Gastroesophageal sphincter (tissue), 3 donors: ENCODE measurements around the gene RASD1.

ENCODE experiments used
- POLR2AphosphoS5 ChIP-seq: sonication (generic); formaldehyde crosslinking; IDR thresholded peaks from one replicate; pipeline ENCODE4 v1.6.1; 2017; ENCODE audit warnings: antibody characterized with exemption
- TF ChIP-seq, protein P1 (sequence below), 4 experiments: fragments of 200-600 bp in 2 of 4; fragments of 450-650 bp in 2 of 4; sonication (generic) in 1 of 4; IDR thresholded peaks; one replicate each; pipeline ENCODE4 v1.5.1; 2017 to 2019; ENCODE audit warnings: antibody characterized with exemption in 4 of 4, mild to moderate bottlenecking in 2 of 4, moderate library complexity in 2 of 4

DNA sequence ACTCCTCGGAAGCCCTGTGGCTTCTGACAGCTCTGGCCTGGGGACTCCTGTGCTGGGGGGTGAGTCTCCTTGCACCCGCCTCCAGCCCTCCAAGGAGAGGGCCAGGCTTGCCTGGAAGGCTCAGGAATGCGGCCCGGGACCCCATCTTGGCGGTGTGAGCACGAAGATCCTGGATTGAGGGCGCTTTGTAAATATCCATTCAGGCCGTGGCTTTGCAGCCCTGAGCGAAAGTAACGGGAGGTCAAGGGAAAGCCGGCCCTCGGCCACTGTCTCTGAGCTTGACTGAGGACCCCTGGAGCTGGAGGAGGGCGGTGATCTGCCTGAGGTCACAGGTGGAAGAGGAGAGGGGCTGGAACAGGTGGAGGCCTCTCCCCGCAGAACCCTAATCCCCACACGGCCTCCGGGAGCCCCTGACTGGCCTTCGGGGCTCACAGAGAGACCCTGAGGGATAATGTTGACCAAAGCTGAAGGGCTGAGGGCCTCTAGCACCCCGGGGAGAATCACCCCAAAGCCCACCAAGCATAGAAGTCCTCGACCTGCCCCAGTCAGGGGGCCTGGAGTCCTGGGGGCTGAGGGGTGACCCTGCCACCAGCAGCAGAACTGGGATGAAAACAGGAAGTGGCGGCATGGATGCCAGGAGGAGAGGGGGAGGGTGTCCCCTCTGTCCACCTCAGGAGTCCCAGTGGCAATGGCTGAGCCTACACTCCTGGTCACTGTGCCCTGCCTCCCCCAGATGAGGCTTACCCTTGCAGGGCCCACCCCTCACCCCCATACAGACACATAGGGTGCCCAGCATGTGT is 8.3 kb upstream of the RASD1 start:
- TF ChIP-seq, protein P1, sequence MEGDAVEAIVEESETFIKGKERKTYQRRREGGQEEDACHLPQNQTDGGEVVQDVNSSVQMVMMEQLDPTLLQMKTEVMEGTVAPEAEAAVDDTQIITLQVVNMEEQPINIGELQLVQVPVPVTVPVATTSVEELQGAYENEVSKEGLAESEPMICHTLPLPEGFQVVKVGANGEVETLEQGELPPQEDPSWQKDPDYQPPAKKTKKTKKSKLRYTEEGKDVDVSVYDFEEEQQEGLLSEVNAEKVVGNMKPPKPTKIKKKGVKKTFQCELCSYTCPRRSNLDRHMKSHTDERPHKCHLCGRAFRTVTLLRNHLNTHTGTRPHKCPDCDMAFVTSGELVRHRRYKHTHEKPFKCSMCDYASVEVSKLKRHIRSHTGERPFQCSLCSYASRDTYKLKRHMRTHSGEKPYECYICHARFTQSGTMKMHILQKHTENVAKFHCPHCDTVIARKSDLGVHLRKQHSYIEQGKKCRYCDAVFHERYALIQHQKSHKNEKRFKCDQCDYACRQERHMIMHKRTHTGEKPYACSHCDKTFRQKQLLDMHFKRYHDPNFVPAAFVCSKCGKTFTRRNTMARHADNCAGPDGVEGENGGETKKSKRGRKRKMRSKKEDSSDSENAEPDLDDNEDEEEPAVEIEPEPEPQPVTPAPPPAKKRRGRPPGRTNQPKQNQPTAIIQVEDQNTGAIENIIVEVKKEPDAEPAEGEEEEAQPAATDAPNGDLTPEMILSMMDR (IDR thresholded peaks at IDR 0.05): no peak
- TF ChIP-seq POLR2AphosphoS5: no peak
